SH-SY5Y (cell line): ENCODE measurements around the gene SLC1A1.

Experiments used
- GATA2 ChIP-seq: IDR thresholded peaks from 2 replicates; pipeline ENCODE4 v1.6.1; 2011; ENCODE audit warnings: mild to moderate bottlenecking, low read depth, low read length
- GATA3 ChIP-seq: IDR thresholded peaks from 2 replicates; pipeline ENCODE4 v1.6.1; 2011; ENCODE audit warnings: low read depth, mild to moderate bottlenecking, low read length, moderate library complexity

Gene SLC1A1

DNA sequence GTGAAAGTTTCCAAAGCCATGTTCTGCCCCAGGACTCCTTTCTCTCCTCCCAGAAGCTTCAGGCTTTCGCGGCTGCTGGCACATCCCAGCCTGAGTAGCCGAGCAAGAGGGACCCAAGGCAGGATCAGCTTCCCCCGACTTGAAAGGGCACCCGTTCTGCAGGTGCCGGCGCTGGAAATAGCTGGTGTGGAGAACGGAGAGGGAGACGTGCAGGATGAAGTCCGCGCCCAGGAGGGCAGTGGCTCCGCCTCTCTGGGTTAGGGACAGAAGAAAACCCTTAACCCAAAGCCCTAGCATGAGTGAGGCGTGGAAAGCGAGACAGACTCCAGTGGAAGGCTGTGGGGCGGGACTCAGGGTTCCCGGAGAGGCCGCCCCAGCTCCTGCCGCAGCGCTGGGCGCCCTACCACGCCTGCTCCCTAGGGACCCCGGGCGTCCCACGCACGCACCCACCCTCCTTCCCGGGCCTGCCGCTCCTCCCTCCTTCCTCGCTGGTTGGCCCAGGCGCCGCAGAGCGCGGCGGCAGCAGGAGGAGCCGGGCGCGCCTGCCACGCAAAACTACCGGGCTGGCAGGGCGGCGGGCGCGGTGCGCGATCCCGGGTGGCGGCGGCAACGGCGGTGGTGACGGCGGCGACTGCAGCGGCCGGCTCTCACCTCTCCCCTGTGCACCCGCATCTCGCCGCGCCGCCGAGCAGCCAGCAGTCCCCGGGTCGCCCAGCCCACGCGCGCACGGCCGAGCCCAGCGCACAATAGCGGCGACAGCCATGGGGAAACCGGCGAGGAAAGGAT, at the start of gene SLC1A1:
SLC1A1 (plus strand) TSS at position 550 of the 786 bp plus-strand sequence; CDS start at position 762, 212 bp downstream.
- TF ChIP-seq GATA2 (no peak), GATA3 (no peak)

DNA sequence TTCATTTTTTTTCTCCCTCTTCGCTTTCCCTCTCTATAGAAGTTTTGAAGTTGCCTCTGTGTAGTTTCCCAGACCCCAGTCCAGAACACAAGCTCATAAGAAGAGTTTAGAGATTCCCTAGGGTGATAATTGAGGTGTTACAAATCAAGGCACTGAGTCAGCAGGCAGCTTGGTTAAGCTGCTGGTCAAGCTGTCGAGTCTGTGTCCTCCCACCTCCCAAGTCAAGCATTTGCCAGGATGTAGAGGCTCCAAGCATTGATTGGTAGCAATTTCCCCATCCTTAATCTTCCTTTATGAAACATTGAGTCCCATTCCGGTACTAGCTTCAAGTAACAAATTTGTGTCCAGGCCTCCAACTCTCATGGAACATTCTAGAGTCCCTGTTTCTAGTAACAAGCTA, 47.5 kb upstream of the SLC1A1 start:
- TF ChIP-seq GATA2 (no peak), GATA3 (no peak)

DNA sequence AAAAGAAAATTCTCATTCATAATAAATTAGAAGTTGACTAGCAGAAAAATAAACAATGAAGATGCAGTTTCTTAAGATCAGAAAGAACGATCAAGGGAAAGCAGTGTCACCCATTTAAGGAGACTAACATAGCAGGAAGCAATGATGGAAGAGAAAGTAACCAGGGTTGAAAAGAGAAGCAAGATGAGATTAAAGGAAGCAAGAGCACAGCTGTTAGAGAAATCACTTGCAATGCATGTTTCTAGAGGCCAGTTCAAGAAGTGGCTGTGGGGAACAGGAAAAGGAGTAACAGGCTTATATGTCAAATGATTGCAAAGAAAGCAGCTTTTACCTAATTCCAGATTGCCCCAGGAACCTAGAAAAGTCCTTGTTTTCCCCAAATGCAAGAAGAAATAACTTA, 46.8 kb upstream of the SLC1A1 start:
- TF ChIP-seq GATA2 (no peak), GATA3 (no peak)

DNA sequence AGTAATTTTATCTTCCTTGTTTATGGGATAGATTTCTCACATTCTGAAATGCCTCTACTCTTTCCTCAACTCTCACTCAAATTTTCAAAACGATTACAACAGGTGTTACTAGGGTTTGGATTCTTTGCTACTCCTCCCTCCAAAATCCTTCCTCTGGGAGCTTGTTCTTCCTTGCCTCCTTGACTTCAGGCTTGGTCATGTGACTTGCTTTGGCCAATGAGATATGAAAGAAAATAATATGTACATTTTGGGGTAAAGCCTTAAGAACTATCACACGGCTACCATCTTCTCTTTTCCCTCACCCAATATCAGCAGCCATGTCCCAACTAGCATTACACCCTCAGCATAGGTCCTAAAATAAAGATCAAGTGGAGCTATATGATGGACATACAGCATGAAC, 28.8 kb upstream of the SLC1A1 start:
- TF ChIP-seq GATA2 (no peak), GATA3 (no peak)

DNA sequence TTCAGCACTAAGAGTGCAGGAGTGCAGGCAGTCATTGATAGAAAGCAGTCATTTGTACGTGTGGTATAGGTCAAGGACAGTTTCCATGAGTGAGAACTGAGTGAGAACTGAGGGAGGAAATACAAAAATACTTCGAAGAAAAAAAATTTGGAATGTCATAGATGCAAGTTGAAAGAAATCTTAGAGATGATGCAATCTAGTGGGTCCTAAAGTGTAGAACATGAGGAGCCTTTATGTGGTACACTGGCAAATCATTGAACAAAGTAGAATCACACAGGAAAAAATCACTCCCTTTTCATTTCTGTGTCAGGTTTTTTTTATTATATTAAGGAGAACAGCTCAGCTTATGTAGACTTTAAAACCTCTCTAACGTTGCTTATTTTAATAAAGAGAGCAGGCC, 26.4 kb upstream of the SLC1A1 start:
- no peak for TF ChIP-seq GATA3
- no peak for TF ChIP-seq GATA2

DNA sequence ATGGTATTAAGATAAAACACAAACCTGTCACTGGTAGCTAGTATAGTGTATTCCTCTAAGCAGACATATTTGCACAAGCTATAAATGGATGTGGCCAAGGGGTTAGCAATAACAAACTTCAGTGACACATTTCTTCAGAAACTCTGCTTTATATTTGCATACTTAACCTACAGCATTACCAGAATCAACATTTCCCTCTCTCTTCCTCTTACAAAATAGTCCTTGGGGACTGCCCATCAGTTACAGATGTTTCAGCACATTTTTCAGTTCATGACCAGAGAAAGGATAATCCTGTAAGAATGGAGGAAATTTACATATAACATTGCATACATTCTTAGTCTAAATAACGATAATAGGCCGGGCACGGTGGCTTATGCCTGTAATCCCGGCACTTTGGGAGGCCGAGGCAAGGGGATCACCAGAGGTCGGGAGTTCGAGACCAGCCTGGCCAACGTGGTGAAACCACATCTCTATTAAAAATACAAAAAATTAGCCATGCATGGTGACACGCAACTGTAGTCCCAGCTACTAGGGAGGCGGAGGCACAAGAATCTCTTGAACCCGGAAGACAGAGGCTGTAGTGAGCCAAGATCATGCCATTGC, 25.3 kb upstream of the SLC1A1 start:
- TF ChIP-seq GATA2, result no peak
- TF ChIP-seq GATA3, result no peak

DNA sequence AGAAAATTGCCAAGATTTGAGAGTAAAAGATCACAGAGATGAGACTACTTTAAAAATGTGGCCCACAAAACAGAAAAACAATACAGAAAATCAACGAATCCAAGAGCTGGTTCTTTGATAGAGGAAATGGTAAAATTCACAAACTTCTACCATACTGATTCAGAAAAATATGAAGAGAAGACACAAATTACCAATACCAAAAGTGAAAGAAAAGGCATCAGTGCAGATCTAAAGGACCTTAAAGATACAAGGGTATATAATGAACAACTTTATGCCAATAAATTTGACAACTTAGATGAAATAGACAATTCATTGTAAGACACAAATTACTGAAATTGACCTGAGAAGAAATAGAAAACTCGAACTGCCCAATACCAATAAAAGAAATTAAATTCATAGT, 24.4 kb upstream of the SLC1A1 start:
- TF ChIP-seq GATA3, result no peak
- TF ChIP-seq GATA2, result no peak

DNA sequence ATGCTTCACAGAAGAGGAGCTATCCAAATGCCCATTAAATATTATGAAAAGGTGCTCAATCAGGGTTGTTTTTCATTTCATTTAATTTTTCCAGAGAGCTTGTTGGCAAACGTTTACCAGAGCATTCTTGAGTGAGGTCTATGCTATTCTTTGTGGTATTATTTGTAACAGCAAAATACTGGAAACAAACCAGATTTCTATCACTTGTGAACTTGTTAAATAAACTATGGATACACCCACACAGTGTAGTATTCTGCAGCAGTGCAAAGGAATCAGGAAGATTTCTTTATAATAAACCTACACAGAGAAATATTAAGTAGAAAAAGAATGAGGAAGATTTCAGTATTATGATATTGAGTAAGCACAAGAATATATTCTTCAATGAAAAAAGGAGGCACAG, 15.0 kb upstream of the SLC1A1 start:
- no peak for TF ChIP-seq GATA2
- no peak for TF ChIP-seq GATA3

DNA sequence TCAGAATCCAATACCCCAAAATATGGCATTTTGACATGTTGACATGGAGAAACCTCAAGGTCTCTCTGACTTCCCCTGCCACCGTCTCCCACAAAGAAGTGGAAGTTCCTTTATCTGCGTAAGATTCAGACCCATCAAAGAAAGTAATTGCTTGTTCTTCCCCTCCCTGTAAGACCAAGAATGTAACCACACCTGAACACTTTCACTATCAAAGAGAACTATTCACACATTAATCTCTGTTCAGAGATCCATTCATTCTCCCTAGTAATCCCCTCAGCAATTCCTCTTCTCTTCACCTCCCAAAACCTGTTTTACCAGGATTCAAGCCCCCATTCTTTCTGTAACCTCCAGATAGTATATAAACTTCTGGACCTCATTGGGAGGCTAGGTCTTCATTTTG, 4.1 kb upstream of the SLC1A1 start:
- no peak for TF ChIP-seq GATA3
- TF ChIP-seq GATA2, result no peak

DNA sequence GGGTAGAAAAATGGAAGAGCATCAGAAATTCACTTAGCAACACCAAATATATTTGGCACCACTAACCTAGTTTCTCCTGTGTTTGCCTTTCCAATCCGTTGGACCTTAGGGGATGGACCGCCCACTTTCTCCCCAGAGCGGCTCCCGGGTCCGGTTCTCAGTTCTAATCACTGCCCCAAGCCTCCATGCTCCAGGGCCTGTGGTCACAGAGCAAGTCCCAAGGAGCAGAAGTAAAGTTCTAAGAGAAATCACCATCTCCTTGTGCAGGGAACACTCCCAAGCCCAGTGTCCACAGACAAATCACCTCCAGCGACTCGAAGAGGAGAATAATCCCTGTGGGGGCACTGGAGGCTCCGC, 728 bp upstream of the SLC1A1 start:
- TF ChIP-seq GATA2 (no peak), GATA3 (no peak)

DNA sequence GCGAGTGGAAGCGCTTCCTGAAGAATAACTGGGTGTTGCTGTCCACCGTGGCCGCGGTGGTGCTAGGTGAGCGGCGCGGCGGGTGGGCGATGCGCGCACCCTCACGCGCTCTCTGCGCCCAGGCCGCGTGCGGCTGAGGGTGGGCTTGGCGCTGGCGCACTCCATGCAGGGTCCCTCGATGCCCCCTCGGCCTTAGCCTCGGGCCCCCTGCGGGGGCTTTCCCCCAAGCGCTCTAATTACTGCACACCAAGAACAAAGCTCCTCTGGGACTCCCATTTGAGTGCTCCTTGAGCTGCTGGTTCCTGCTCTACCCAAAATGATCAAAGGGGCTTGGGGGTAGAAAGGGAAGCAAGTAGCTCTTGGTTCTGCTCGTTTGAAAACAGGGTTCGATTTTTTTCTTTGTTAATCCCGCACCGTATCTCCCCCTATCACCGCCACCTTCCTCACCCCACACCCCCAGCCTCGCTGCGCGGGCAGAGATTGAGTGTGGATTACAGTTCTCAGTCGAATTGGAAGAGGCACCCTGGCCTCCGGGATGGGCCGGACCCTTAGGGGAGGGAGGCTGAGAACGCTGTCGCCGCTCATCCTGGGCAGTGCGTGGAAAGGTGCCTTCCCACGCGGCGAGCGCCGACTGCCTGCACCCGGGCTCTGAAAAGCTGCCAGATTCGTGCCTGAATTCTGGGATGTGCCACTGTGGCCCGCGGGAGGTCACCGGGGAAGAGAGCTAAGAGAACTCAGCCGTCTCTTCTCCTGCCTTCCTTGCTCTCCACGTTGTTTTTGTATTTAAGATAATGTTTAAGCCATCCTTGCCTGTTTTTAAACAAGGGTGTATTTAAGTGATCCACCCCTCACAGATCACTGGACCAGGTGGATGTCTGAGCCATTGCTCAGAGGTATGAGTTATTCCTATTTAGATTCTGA, 697 bp downstream of the SLC1A1 start:
- TF ChIP-seq GATA2, result 0 out of 2 replicates have a peak, but pooled peaks have one; percentile 12
- no peak for TF ChIP-seq GATA3

DNA sequence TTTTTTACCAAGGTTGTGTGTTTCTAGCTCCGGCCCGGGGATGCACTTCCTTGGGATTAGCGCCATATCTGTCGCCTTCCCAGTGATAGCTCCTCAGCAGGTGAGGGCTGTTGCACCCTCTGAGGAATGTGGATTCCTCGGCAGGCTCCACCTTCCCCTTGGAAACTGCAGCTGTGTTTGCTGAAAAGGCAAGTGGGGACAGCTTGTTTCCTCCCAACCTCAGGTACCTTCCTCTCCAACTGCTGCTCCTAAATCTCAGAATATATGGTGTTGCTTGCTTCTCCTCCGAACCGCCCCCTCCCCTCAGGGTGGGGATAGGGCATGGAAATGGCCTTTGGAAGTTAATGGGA, 1.3 kb downstream of the SLC1A1 start:
- TF ChIP-seq GATA2, result no peak
- no peak for TF ChIP-seq GATA3

DNA sequence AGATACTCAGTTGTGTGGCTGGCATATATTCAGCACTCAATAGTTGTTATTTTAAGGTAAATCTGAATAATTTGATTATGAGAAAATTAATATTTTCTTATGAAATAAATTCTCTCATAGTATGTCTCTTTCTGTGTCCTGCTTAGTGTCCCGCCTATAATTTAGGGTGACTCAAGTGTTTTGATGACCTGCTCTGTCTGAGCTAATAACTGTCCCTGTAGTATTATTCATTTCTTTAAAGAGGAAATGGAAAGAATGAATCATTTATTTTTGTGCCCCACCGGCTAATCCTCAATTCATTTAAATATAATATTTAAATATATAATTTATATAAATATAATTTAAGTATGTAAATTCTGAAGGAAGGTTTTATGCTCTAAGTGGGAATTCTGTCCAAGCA, 4.1 kb downstream of the SLC1A1 start:
- TF ChIP-seq GATA3 (no peak), GATA2 (no peak)

DNA sequence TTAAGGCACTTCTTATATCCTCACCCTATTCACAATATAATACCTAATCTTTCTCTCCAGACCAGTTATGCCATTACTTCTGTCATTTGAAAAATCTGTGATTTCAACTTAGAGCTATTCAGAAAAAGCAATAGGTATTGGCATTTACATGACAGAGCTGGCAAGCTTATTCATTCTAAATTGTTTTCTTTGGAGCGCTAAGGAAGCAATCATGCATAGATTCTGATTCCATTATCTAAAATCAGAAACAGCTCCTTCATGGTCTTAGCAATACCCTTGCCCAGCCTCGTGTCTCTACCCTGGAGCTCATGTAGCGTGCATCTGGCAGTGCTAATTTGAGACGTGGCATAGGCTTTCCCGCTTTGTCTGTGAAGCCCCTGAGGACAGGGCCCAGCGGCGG, 4.5 kb downstream of the SLC1A1 start:
- TF ChIP-seq GATA3 (no peak), GATA2 (no peak)
